Limb (tissue), 2 donors: ENCODE measurements around the gene CD33.
"Not testable (repeated sequence)": the region's sequence is repeated elsewhere in the genome, so short reads cannot be mapped to it uniquely, and the experiment has no call there.

Source experiments
- DNase-seq, 2 donors: peaks; one replicate each; pipeline ENCODE4 v3.0.0-alpha.2; 2016; ENCODE audit errors: extremely low spot score in 2 of 2

The CD33 gene

GRCh38 chr19:51210191-51210784 lies 14.6 kb upstream of the CD33 start:
- no peak for DNase-seq

- not testable (repeated sequence) for DNase-seq
These were observed 14.0 kb upstream of the CD33 start for GRCh38 chr19:51210874-51211361.

GRCh38 chr19:51211833-51212232 lies 13.0 kb upstream of the CD33 start:
- DNase-seq, result no peak

GRCh38 chr19:51219307-51219706 lies 5.6 kb upstream of the CD33 start:
- DNase-seq, result no peak

DNA sequence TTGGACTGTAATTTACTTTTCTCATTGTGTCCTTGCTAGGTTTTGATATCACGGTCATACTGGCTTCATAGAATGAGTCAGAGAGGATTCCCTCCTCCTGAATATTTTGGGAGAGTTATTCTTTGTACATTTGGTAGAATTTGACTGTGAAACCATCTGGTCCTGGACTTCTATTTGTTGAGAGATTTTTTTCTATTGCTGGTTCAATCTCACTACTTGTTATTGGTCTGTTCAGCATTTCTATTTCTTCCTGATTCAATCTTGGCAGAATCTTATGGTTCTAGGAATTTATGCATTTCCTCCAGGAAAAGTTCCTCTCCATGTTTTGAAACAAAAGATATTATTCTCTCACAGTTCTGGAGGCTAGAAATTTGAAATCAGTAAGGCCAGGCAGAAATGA lies 4.9 kb upstream of the CD33 start:
- DNase-seq, result no peak

- DNase-seq, result no peak
These were observed 3.9 kb upstream of the CD33 start for GRCh38 chr19:51220996-51221395.

DNA sequence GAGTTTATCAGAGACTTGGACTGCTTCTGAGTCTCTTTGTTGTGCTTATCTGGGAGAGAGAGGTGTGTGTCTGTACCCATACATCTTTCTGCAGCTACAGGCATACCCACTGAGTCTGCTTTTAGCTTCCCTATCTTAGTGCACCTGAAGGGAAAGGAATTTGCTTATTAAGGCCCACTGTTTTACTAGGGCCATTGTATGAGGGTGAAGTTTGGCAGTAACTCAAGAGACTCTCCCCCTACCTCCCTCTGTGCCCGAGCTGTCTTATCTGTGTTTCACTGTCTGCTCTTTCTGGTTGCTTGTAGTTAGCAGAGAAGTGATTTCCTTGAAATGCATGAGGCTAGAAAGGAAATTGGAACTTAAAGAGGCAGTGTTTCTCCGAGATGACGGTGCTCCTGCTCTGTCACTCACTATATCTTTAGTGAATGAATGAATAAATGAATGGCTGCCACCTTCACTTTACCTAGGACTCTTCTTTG lies 678 bp upstream of the CD33 start:
- DNase-seq, result no peak

- no peak for DNase-seq
These were observed 1.2 kb downstream of the CD33 start for GRCh38 chr19:51226067-51226466.

GRCh38 chr19:51227326-51227725 lies 2.4 kb downstream of the CD33 start:
- DNase-seq, result no peak

GRCh38 chr19:51227966-51228365 lies 3.1 kb downstream of the CD33 start:
- no peak for DNase-seq

DNA sequence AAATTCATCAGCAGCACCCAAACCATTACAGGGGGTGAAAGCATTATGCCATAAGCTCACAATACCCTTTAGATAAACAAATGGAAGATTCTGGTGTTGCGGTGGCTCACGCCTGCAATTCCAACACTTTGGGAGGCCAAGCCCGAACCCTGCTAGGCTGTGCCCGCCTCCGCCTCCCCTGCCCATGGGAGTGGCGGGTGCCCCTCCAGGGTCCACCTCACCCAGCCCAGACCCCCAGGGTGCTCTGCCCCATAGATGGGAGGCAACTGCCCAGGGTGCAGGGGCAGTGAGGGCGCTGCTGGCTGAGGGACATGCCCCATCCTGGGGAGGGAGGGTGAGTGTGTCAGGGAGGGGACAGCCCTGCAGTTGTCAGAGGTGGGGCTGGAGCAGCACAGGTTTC lies 16.0 kb downstream of the CD33 start:
- DNase-seq, result no peak

DNA sequence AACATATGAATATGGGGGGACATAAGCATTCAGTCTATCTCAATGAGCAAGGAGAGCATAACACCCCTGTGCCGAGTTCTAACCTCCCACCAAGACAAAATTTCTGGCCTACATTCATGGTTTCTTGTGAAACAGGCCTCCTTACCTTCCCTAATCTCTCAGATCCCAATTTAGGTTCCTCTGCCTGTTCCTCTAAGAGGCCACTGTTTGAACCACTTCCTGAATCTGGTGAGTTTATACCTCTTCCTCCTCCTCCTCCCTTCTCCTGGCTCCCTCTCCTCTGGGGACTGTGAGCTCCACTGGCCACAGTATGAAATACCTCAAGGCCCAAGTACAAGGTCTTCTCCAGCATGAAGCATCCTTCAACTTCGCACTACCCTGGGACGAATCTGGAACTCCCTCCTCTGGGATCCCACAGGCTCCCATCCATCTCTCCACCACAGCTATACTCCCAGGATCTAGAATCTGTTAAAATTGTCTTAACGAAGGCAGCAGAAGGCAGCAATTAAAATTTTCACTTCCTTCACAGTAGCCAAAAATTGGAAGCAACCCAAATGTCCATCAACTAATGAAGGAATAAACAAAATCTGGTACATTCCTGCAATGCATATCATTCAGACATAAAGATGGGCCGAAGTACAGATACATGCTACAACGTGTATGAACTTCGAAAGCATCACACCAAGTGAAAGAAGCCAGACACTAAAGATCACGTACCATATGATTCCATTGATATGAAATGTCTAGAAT lies 18.2 kb downstream of the CD33 start:
- no peak for DNase-seq

DNA sequence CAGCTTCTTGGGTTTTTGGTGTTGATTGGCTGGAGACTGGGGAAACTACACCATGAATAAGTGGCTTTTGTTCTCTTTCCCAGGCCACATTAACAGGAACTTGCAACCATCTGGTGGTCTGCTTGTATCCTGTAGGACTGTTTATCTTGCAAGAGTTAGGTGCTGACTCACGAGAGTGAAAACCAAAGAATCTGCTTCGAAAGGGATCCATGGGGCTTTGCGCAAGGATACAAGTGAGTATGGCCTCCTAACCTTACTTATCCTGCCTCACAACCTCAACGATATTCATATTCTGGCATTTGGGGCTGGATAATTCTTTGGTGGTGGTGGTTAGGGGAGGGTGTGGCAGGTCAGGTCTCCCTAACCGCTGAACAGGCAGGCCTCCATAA lies 21.3 kb downstream of the CD33 start:
- DNase-seq, result no peak

- DNase-seq, result no peak
These were observed 23.2 kb downstream of the CD33 start for GRCh38 chr19:51247972-51248590.

- DNase-seq, result no peak
These were observed 26.0 kb downstream of the CD33 start, which contains the start of gene SIGLECL1 for GRCh38 chr19:51250786-51251467. SIGLECL1 (plus strand) TSS chr19:51251080; CDS start chr19:51264073, 12,993 bp downstream.

DNA sequence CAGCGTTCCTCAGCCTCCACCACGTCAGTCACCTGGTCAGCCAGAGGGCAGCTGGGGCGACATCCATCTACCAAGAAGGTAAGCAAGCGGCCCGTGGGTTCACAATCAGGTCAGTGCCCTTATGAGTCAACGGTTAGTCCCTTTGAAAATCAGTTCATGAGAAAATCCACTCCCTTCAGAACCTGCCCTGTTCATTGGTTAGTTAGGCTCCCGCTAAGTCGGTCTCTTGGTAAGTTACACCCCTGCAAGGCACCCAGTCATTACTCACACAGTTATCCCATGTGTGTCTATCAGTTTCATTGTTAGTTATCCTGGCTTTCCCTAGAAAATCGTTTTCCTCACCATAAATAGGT lies 26.6 kb downstream of the CD33 start:
- no peak for DNase-seq

DNA sequence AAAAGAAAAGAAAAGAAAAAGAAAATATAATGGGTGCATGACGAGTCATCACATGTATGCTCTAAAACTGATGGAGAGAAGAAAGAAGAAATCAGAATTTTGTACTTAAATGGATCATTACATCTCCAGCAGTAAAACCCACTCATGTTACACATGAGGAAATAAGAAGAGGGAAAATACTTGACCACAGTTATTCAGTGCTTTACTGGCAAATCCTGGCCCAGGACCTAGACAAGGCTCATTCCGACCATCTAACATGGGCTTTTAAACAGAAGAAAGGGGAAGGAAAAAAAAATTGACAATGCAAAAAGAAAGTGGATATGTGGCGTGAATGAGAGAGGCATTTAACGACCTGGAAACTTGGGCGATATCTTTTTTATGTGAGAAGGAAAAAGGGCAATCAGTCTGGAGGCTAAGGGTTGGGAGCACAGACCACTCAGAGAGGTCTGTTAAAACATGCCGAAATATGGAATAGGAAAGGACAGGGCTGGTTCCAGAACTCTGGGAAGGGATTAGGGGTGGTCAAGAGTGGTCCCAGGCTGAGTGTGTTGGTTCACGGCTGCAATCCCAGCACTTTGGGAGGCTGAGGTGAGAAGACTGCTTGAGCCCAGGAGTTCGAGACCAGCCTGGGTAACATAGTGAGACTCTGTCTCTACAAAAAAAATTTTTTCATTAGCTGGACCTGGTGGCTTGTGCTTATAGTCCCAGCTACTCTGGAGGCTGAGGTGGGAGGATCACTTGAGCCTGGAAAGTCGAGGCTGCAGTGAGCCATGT lies 27.6 kb downstream of the CD33 start:
- no peak for DNase-seq

DNA sequence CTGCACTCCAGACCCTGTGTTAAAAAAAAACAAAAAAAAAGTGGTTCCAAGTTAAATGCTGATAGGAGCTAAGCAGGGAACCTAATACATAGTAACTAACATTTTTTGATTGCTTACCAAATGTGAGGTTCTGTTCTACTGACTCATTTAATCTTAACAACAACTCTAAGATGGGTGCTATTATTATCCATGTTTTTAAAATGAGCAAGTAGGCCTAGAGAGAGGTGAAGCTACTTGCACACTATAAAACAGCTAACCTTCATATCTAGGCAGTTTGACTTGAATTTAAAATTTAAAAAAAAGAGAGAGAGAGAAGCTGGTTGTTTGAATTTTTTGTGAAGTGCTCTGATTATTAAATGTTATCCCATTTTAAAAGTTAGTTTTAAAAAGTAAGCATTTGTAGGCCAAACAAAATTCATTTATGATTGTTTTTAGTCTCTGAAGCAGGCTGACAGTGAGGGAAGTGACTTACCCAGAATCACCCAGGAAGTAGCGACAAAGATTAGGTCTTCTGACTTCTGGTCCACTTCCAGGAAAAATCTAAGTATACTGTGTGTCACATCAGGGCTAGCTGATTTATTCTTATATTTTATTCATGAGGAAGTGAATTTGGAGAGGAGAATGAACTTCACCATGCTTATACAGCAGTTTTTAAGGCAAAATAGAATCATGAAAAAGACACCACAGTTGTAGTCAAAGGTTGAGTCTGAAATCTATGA lies 28.4 kb downstream of the CD33 start:
- DNase-seq, result no peak

- no peak for DNase-seq
These were observed 31.3 kb downstream of the CD33 start for GRCh38 chr19:51256155-51256625.

- no peak for DNase-seq
These were observed 32.6 kb downstream of the CD33 start for GRCh38 chr19:51257471-51257870.
